GM12878 (cell line): ENCODE results near the gene MSL3. TPM values are rescaled to one million over a fixed set of nuclear protein-coding genes. Genes with fewer than 3 reads are reported as not detected.

Source experiments
- BCLAF1 ChIP-seq: fragments of 450-650 bp; IDR thresholded peaks from 2 replicates; pipeline ENCODE4 v1.6.1; 2017; ENCODE audit warnings: antibody characterized with exemption, mild to moderate bottlenecking, moderate library complexity
- CBX3 ChIP-seq: fragments of 200-600 bp; sonication (generic); IDR thresholded peaks from 2 replicates; pipeline ENCODE4 v1.6.1; 2016; ENCODE audit warnings: low read depth, borderline replicate concordance
- CHD4 ChIP-seq: fragments of 200-600 bp; sonication (generic); IDR thresholded peaks from 2 replicates; pipeline ENCODE4 v1.6.1; 2016; ENCODE audit warnings: mild to moderate bottlenecking
- CTCF ChIP-seq, 3 experiments: IDR thresholded peaks in 2 of 3; conservative IDR thresholded peaks in 1 of 3; 2 replicates each; pipeline ENCODE4 v1.5.1; 2011; ENCODE audit warnings: low read depth in 3 of 3, low read length in 3 of 3, mild to moderate bottlenecking in 3 of 3, control low read depth in 2 of 3, moderate library complexity in 2 of 3, inconsistent platforms in 1 of 3, mixed read lengths in 1 of 3; ENCODE audit not compliant: control insufficient read depth in 2 of 3, insufficient read depth in 1 of 3; ENCODE audit errors: extremely low read depth in 1 of 3
- ESRRA ChIP-seq: IDR thresholded peaks from 2 replicates; pipeline ENCODE4 v1.6.1; 2012; ENCODE audit warnings: mild to moderate bottlenecking, low read length, improper control_type of control experiment
- IKZF2 ChIP-seq, 2 experiments: fragments of 450-650 bp; IDR thresholded peaks; 2 replicates each; pipeline ENCODE4 v1.6.1; 2017; ENCODE audit warnings: mild to moderate bottlenecking in 2 of 2, moderate library complexity in 2 of 2
- IRF5 ChIP-seq: fragments of 450-650 bp; IDR thresholded peaks from 2 replicates; pipeline ENCODE4 v1.6.1; 2017; ENCODE audit warnings: borderline replicate concordance
- NFYA ChIP-seq: IDR thresholded peaks from 2 replicates; pipeline ENCODE4 v1.6.1; 2011; ENCODE audit warnings: low read depth, mild to moderate bottlenecking, low read length, improper control_type of control experiment, borderline replicate concordance
- POLR2AphosphoS2 ChIP-seq: IDR thresholded peaks from 2 replicates; pipeline ENCODE4 v1.6.1; 2011; ENCODE audit warnings: low read depth, mild to moderate bottlenecking, low read length, improper control_type of control experiment, moderate library complexity
- RAD21 ChIP-seq: IDR thresholded peaks from 2 replicates; pipeline ENCODE4 v1.6.1; 2011; ENCODE audit warnings: mild to moderate bottlenecking, low read depth, low read length, moderate library complexity; ENCODE audit not compliant: insufficient read depth
- RAD51 ChIP-seq: fragments of 450-650 bp; IDR thresholded peaks from 2 replicates; pipeline ENCODE4 v1.6.1; 2016; ENCODE audit warnings: moderate library complexity, mild to moderate bottlenecking, inconsistent platforms
- SMAD5 ChIP-seq: IDR thresholded peaks from 2 replicates; pipeline ENCODE4 v1.6.1; 2016; ENCODE audit warnings: antibody characterized with exemption, low read depth
- SREBF2 ChIP-seq: IDR thresholded peaks from 2 replicates; pipeline ENCODE4 v1.6.1; 2012; ENCODE audit warnings: mild to moderate bottlenecking, low read length
- ZNF24 ChIP-seq: fragments of 450-650 bp; IDR thresholded peaks from 2 replicates; pipeline ENCODE4 v1.6.1; 2017; ENCODE audit warnings: antibody characterized with exemption, mild to moderate bottlenecking
- ZSCAN29 ChIP-seq: fragments of 450-650 bp; IDR thresholded peaks from 2 replicates; pipeline ENCODE4 v1.6.1; 2017; ENCODE audit warnings: mild to moderate bottlenecking, moderate library complexity
- polyA plus RNA-seq, 11 experiments: library from polyadenylated mRNA; depleted of rRNA in 4 of 11; unstranded in 6 of 11; stranded (reverse) in 5 of 11; fragments of >200 nt; fragmentation: Nextera tagmentation in 4 of 11; fragmentation: Illumina TruSeq in 1 of 11; extraction: Ambion mirVana in 4 of 11; extraction: Trizol in 1 of 11; gene quantifications; 1 replicate in 1 of 11; 2 replicates in 10 of 11; pipeline versions ENCODE4 v1.2.1 to v1.2.3, GENCODE V29; 2011 to 2016; ENCODE audit warnings: inconsistent platforms in 2 of 11, missing spikeins in 2 of 11, low read depth in 1 of 11
- total RNA-seq, 4 experiments: library from RNA; depleted of rRNA in 3 of 4; stranded (reverse); fragments of >200 nt in 3 of 4; fragmentation: Illumina TruSeq in 1 of 4; extraction: Trizol in 1 of 4; gene quantifications; 2 replicates each; pipeline versions ENCODE4 v1.2.1 to v1.2.3, GENCODE V29; 2013 to 2021

MSL3 gene
- total and polyA plus RNA-seq, 10 of the 15 experiments (the other 5 are each of a cell fraction or from before 2014, with no cell fraction given) = 28.4 to 438 (median 40.7) TPM

DNA sequence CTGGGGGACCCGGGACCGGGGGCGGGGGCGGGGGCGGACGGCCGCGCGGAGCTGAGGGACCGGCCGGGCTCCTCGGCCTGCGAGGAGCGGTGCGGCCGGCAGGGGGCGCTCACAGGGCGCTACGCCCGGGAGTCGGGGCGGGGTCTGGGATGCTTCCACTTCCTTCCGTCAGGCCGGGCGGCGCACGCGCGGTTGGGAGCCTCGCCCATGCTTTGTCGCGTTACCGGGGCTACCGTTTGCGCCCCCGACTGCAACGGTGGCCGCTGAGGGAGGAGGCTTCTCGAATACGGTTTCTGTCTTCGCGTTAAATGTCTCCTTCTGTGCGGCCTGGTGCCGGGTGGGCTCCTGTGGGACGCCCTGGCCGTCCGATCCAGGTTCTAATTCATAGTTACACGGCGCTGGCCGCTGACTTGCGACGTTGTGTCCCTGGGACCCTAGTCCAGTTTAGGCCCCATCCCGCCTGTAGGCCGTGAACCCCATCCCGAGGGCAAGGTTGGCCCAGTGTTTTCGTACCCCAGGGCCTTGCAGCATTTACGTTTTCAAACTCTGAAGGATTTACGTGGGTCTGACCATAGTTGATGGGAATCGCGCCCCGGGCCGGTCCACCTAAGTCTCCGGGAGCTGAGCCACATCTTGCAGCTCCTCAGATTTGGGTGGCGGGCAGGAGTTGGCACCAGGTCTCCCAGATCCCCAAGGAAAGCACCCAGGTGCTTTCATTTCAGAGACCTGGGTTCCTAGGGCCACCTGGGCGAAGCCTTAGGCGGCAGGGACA is 549 bp downstream of the MSL3 start (continued):
- TF ChIP-seq IKZF2 (IDR thresholded peaks at IDR 0.05) = no peak
- TF ChIP-seq ESRRA = no peak
- TF ChIP-seq SREBF2 = no peak
- TF ChIP-seq POLR2AphosphoS2 = no peak
- TF ChIP-seq CBX3 = no peak
- no peak for TF ChIP-seq SMAD5
- no peak for TF ChIP-seq ZNF24
- TF ChIP-seq CTCF (IDR thresholded peaks at IDR 0.05 in 2 of 3, conservative IDR thresholded peaks at IDR 0.05 in 1 of 3; ENCODE audit: control insufficient read depth in 2 of 3, extremely low read depth in 1 of 3, insufficient read depth in 1 of 3, low read depth in 3 of 3, low read length in 3 of 3) = peak; percentile 34 to 68 (median 59); a peak in 4 of 6 replicates
- no peak for TF ChIP-seq BCLAF1
- no peak for TF ChIP-seq IRF5
- peak; percentile 43 for TF ChIP-seq RAD21
- TF ChIP-seq ZSCAN29 = no peak
- TF ChIP-seq CHD4 = no peak
- TF ChIP-seq NFYA = no peak
- no peak for TF ChIP-seq RAD51
- TF ChIP-seq, all 136 proteins: peak for 15
